Right atrium auricular region (tissue), 2 donors: Measurements from ENCODE around the gene LRRC3B. TPM values are rescaled to one million over a fixed set of nuclear protein-coding genes. Genes with fewer than 3 reads are reported as not detected.

ENCODE experiments used
- DNase-seq: peaks from one replicate; pipeline ENCODE4 v3.0.0-alpha.2; 2019; ENCODE audit warnings: low spot score
- H3K27ac ChIP-seq, 2 donors: fragments of 200-600 bp; sonication (generic); 1 replicate in 1 of 2; 2 replicates in 1 of 2; pipeline ENCODE4 v1.5.1; 2016 to 2019
- H3K27me3 ChIP-seq, 2 donors: fragments of 200-600 bp; sonication (generic); one replicate each; pipeline versions ENCODE4 v1.5.1 to v1.6.0; 2017 to 2019
- H3K36me3 ChIP-seq: fragments of 200-600 bp; sonication (generic); one replicate; pipeline ENCODE4 v1.5.1; 2016
- H3K4me1 ChIP-seq, 2 donors: fragments of 200-600 bp; sonication (generic); one replicate each; pipeline versions ENCODE4 v1.5.1 to v1.6.0; 2017 to 2019
- H3K4me3 ChIP-seq, 2 donors: fragments of 200-600 bp; sonication (generic); 1 replicate in 1 of 2; 2 replicates in 1 of 2; pipeline ENCODE4 v1.5.1; 2017 to 2019; ENCODE audit warnings: mild to moderate bottlenecking in 1 of 2, moderate library complexity in 1 of 2
- H3K9me3 ChIP-seq, 2 donors: fragments of 200-600 bp; sonication (generic); one replicate each; pipeline ENCODE4 v1.5.1; 2019
- CTCF ChIP-seq, 2 donors: fragments of 200-600 bp; sonication (generic); IDR thresholded peaks; one replicate each; pipeline ENCODE4 v1.5.1; 2019; ENCODE audit warnings: antibody characterized with exemption in 2 of 2
- total RNA-seq, 2 donors: library from RNA; depleted of rRNA; stranded (reverse); fragments of >200 nt; gene quantifications; one replicate each; pipeline ENCODE4 v1.1.0, GENCODE V29; 2016

LRRC3B gene
- total RNA-seq, 2 donors from 2014 or later = 0.04 TPM; not detected in 1

- no peaks in the 10 kb centered on the region for H3K4me1 ChIP-seq
These were observed 45.6 kb downstream of the LRRC3B start for GRCh38 chr3:26668171-26668570.

GRCh38 chr3:26668696-26669095, 46.1 kb downstream of the LRRC3B start:
- DNase-seq = no peak
- TF ChIP-seq CTCF (IDR thresholded peaks at IDR 0.05) = no peak
- Histone ChIP-seq H3K27me3 (no peaks in the 10 kb centered on the region), H3K27ac (no peak overlapping the region), H3K4me3 (no peak overlapping the region), H3K9me3 (no peaks in the 10 kb centered on the region), H3K36me3 (no peaks in the 10 kb centered on the region), H3K4me1 (no peaks in the 10 kb centered on the region)

More at GRCh38 chr3:26668171-26668570, 45.6 kb downstream of the LRRC3B start:
- no peaks in the 10 kb centered on the region for H3K27me3 ChIP-seq
- H3K27ac ChIP-seq = no peak overlapping the region
- TF ChIP-seq CTCF (IDR thresholded peaks at IDR 0.05) = no peak
- no peak for DNase-seq
- H3K9me3 ChIP-seq = no peaks in the 10 kb centered on the region
- H3K36me3 ChIP-seq = no peaks in the 10 kb centered on the region
- H3K4me3 ChIP-seq = no peak overlapping the region

- H3K27me3 ChIP-seq = no peaks in the 10 kb centered on the region
- no peaks in the 10 kb centered on the region for H3K4me1 ChIP-seq
- DNase-seq = no peak
- H3K36me3 ChIP-seq = no peaks in the 10 kb centered on the region
- H3K4me3 ChIP-seq = no peak overlapping the region
- no peak for TF ChIP-seq CTCF (IDR thresholded peaks at IDR 0.05)
- no peaks in the 10 kb centered on the region for H3K9me3 ChIP-seq
- H3K27ac ChIP-seq = no peak overlapping the region
These were observed 52.8 kb downstream of the LRRC3B start for GRCh38 chr3:26675336-26675735.

DNA sequence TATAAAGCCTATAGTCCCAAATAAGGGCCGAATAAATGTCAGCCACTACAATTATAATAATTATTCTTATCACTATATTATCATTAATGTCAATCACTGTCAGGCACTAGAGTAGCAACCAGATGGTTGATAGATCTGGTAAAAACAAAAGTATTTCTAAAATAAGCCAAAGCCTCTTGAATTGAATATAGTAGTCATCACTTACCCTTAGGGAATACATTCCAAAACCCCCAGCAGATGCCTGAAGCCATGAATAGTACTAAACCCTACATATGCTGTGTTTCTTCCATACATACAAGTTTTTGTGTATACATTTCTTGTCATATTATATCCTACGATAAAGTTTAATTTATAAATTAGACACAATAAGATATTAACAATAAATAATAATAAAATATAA, 59.1 kb downstream of the LRRC3B start:
- no peak overlapping the region for H3K27ac ChIP-seq
- no peak for TF ChIP-seq CTCF (IDR thresholded peaks at IDR 0.05)
- H3K4me3 ChIP-seq = no peak overlapping the region
- no peaks in the 10 kb centered on the region for H3K4me1 ChIP-seq
- H3K36me3 ChIP-seq = no peaks in the 10 kb centered on the region
- DNase-seq = no peak
- H3K9me3 ChIP-seq = no peaks in the 10 kb centered on the region
- H3K27me3 ChIP-seq = no peaks in the 10 kb centered on the region

GRCh38 chr3:26682406-26682805, 59.8 kb downstream of the LRRC3B start:
- no peaks in the 10 kb centered on the region for H3K9me3 ChIP-seq
- H3K4me1 ChIP-seq = no peaks in the 10 kb centered on the region
- no peaks in the 10 kb centered on the region for H3K36me3 ChIP-seq
- no peaks in the 10 kb centered on the region for H3K27me3 ChIP-seq
- TF ChIP-seq CTCF (IDR thresholded peaks at IDR 0.05) = no peak
- no peak overlapping the region for H3K4me3 ChIP-seq
- no peak for DNase-seq
- no peak overlapping the region for H3K27ac ChIP-seq

GRCh38 chr3:26683902-26684301, 61.3 kb downstream of the LRRC3B start:
- H3K27me3 ChIP-seq = no peaks in the 10 kb centered on the region
- H3K4me3 ChIP-seq = no peak overlapping the region
- H3K36me3 ChIP-seq = no peaks in the 10 kb centered on the region
- no peaks in the 10 kb centered on the region for H3K4me1 ChIP-seq
- no peak for DNase-seq
- no peaks in the 10 kb centered on the region for H3K9me3 ChIP-seq
- no peak overlapping the region for H3K27ac ChIP-seq
- no peak for TF ChIP-seq CTCF (IDR thresholded peaks at IDR 0.05)
